ENCODE measurements around the gene PARVB.
"Not testable (repeated sequence)": the region's sequence is repeated elsewhere in the genome, so short reads cannot be mapped to it uniquely, and the experiment has no call there.

PARVB gene

GRCh38 chr22:44030051-44030701 lies 6.1 kb downstream of the PARVB start:
- DNase-seq = no peak

- no peak for DNase-seq
Observed at GRCh38 chr22:44030702-44031082, 6.6 kb downstream of the PARVB start.

DNA sequence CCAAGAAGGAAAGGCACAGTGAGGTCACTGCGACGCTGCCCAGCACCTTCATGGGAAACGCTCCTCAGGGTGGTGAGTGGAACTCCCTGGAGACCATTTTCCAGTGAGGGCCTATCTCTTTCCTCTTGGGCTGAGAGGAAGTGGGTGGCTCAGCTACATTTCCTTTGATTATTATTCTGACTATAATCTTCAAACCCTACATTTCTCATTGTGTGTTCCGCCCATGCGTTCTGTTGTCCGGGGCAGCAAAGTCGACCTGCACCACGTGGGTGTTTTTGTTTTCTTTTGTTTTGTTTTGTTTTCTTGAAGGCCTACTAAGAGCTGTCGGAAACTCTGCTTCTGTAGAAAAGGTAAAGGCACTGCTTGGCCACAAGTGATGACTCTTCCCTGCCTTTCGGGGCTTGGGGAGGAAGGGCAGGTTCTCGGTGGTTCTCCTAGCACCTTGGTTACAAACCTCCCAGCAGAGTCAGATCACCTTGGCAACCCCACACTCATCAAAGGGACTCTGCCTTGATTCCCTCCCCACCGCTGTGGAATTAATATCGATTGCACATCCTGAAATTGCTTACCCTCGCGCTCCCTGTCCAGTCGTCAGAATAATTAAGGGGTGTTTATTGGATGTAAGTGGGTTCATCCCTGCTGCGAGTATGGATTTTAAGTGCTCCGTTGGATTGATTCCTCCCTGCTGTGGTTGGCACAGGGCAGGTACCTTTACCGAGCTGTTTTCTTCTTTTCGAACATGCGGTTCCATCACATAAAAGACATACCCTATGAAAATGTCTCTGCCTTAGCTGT lies 7.3 kb downstream of the PARVB start:
- no peak for DNase-seq

GRCh38 chr22:44032126-44032730 lies 8.1 kb downstream of the PARVB start:
- no peak for DNase-seq

DNA sequence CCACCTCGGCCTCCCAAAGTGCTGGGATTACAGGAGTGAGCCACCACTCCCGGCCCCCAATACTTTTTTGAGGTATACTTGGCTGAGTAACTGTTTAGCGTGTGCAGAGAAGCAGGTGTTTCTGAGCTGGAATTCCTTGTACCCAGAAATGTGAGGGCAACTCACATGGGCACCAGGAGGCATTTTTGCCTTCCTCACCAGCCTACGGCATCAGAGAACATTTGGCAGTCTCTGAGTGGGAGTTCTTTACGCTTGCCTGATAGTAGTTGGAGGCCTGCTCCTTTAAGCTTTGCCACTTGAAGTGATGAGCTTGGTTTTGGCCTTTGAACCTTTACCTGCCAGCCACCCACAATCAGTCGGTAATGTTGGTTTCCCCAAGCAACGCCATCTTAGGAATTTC lies 9.2 kb downstream of the PARVB start:
- no peak for DNase-seq

GRCh38 chr22:44033694-44034093 lies 9.6 kb downstream of the PARVB start:
- DNase-seq = no peak

DNA sequence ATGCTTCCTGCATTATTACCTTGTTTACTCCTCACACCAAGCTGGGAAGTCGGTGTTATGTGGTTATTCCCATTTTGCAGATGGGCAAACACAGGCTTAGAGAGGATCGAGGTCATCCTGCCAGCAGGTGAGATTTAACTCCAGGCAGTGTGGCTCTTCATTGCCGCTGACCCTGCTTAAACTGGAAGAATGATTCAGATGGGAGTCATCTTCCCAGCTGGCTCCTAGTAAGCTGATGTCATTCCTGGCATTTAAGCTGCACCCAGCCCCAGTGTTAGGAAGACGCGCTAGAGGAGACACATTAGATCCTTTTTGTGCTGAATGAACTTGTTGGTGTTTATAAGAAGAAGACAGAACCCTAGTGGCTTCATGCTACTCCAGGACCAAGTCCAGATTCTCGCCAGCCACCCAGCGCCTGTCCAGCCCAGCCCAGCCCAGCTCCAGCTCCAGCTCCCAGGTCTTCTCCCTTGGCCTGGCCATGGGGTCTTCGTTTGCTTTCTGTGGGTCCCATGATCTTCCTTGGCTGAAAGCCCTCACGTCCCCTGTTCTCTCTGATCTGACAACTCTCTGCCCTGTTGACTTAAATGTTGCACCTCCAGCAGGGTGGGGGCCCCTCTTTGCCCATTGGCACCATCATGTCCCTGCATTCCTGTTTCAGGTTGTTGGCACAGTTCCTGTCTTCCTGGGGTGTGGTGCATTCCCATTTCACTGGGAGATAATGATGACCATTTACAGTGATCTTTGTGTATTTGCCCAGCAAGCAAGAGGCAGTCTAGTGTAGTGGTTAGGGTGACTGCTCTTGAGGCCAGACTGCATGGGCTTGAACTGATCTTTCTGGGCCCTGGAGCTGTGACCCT lies 13.6 kb downstream of the PARVB start:
- DNase-seq = no peak

- DNase-seq = no peak
Observed at GRCh38 chr22:44039566-44040171, 15.6 kb downstream of the PARVB start.

DNA sequence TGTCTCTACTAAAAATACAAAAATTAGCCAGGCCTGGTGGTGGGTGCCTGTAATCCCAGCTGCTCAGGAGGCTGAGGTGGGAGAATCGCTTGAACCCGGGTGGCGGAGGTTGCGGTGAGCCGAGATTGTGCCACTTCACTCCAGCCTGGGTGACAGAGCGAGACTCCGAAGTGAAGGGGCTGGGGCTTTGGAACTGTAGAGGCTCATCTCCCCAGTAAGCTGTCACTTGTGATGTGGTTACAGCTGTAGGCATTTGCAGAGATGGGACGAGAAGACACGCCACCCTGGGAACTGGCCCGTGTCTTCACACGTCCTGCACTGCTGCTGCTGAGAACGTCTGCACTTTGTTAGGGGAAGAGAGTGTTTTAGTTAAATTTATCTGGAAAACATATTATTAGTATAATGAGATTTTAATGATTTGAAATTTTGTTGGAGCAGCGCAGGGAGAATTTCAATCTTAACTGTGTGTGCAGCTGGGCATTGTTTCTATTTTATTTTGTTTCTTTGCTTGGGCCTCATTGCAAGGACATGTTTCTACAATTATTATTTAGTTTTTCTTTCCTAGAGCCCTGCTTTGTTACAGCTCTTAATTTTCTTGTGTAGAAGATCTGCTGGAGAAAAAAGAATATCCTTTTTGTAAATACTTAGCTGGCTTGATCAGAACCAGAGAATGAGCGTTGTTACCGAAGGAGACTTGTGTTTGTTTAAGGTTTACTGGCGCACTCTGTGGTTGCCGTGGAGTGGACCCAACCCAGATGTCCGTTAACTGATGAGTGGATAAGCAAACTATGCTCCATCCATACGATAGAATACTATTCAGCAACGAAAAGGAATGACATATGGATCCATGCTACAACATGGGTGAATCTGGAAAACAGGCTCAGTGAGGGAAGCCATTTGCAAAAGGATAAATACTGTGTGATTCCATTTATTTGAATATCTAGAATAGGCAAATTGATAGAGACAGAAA lies 18.4 kb downstream of the PARVB start:
- DNase-seq = no peak

- no peak for DNase-seq
Observed at GRCh38 chr22:44045145-44045544, 21.0 kb downstream of the PARVB start.

GRCh38 chr22:44046485-44047141 lies 22.5 kb downstream of the PARVB start:
- DNase-seq = no peak

DNA sequence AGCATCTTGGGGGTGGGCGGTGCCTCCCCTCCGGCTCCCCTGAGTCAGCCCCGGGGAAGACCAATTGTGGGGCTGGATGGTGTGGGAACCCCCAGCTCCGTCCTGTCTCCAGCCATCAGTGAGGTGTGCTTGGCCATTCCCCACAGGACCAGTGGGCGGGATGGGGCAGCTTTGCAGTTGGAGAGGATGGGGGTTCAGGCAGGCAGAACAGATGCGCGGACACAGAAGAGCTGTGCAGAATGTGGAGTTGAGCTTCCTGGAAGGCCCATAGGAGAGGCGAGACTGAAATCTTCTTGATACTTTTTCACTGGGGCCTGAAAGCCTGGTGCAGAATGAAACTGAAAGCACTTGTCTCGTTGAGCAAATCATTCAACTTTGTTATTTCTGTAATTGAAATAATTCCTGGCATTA lies 23.8 kb downstream of the PARVB start:
- no peak for DNase-seq

DNA sequence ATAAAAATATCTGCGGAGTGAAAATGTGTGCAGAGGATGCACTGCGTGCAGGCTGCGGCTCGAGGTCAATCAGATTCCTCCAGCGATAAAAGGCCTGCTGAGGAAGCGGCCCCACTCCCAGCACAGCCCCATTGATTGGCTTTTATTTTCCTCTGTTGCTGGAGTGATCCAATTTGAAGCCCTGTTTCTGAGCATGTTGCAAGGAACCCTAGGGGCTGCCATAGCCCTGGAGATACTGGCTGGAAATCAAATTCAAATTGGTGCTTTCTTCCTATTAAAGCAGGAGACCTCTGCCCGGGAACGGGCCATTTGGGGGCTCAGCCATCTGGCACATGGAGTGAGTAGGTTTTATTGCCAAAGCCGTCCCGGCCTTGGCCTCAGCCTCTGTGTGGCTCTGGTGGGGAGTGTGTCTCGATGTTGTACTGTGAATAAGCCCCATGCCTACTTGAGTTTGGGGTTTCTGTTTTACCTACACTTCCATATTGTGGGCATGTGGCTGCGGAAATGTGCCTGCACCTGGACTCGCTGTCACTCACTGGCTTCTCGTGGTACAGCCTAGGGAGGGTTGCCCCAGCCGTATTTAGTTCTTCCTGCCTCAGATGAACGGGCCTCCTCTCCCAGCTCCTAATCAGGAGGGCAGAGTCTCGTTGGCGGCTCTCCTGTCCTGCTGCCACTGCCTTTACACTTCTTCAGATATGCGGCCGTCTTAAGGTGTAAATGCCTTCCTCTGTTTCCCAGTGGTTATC lies 25.6 kb downstream of the PARVB start:
- DNase-seq = no peak

GRCh38 chr22:44050766-44051355 lies 26.8 kb downstream of the PARVB start:
- DNase-seq = no peak

GRCh38 chr22:44051358-44051757 lies 27.3 kb downstream of the PARVB start:
- no peak for DNase-seq

DNA sequence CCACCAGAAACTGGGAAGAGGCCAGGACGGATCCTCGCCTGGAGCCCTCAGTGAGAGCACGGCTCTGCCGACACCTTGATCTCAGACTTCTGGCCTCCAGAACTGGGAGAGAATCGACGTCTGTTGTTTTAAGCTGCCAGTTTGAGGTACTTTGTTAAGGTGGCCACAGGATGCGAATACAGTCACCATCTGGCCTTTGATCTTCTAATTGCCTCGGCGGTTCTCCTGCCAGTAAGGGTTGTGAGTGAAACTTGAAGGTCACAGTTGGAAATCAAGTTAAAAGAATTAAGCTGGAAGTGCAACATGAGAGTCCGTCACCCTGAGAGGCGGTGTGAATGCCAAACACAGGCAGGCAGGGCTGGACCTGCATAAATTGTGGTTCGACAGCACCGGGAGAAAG lies 27.9 kb downstream of the PARVB start:
- no peak for DNase-seq

- DNase-seq = no peak
Observed at GRCh38 chr22:44055805-44056204, 31.7 kb downstream of the PARVB start.

DNA sequence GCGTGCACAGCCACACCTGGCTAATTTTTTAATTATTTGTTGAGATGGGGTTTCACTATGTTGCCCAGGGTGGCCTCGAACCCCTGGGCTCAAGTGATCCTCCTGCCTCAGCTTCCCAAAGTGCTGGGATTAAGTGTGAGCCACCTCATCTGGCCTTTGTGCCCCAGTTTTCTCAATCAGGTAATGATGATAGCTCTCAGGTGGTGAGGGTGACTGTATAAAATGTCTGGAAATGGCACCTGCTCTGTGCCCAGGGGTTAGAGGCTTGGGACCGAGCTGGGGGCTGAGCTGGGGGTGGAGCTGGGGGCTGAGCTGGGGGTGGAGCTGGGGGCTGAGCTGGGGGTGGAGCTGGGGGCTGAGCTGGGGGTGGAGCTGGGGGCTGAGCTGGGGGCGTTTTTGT lies 32.5 kb downstream of the PARVB start:
- not testable (repeated sequence) for DNase-seq

GRCh38 chr22:44057401-44057987 lies 33.4 kb downstream of the PARVB start:
- DNase-seq = no peak

Data from NCI-H1092 (cell line).